A549 treated with GW870086 at 1 μM for 4 hours (cell line): ENCODE results near the gene HOMER3. TPM values are rescaled to one million over a fixed set of nuclear protein-coding genes. Genes with fewer than 3 reads are reported as not detected.

Experiments
- total RNA-seq: library from RNA; stranded (reverse); fragments of 200-300 nt; extraction: Qiagen RNA extraction; gene quantifications from 5 replicates; pipeline ENCODE4 v1.2.3, GENCODE V29; 2022; ENCODE audit warnings: low read depth

HOMER3 gene
- 24.6 to 32.7 TPM (median 28.6 TPM) in 5 replicates for total RNA-seq

GRCh38 chr19:18940769-18941627 is at the start of gene HOMER3:
Gene HOMER3, minus strand, starts transcription at chr19:18941217. Its CDS starts 2,235 bp downstream, at chr19:18938982.

DNA sequence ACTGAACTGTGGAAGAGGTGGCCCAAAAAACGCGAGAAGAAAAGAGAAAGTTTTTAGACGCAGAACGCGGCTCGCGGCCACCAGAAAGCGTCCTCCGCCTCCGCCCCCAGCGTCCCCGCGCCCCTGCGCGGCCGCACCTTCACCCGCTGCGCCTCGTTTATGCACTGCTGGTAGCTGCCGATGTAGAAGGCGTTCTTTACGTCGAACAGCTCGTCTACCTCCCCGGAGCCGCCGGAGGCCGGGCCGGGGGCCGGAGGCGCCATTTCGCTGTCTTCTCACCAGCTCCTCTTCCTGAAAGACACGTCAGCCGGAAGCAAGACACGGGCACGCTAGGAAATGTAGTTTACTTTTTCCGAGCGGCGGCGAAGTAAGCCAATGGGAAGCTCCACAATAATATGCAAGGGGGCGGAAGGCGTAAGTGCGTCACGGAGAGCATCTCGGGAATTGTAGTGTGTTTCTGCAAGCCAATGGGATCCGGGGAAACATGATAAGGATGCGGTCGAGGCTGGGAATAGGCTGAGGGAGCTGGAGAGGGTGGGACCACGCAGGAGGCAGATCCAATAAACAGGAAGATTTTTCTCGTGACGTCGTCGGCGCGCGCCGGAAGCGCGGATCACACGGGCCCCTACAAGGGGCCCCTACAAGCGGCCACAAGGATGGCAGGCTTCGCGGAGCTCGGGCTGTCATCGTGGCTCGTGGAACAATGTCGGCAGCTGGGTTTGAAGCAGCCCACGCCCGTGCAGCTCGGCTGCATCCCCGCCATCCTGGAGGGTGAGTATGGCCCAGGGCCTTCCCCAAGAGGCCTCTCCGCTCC is 21.7 kb downstream of the HOMER3 start, which contains the start of the genes COPE and DDX49:
Gene COPE, minus strand, starts transcription at position 302 of the 814 bp plus-strand sequence. Its CDS starts 39 bp downstream, at position 263.
Gene DDX49, plus strand, starts transcription at position 630 of the 814 bp plus-strand sequence. Its CDS starts 27 bp downstream, at position 657.

GRCh38 chr19:18895824-18896341 is 45.1 kb downstream of the HOMER3 start, which contains the start of gene CERS1:
Gene CERS1, minus strand, starts transcription at chr19:18896158. Its CDS starts 86 bp downstream, at chr19:18896072.

Other genes starting within 250 kb of the HOMER3 start
- gene COMP, start 149.9 kb downstream of the HOMER3 start, total RNA-seq, result 0.06 to 0.16 TPM (median 0.08 TPM) in 5 replicates
- 31.8 to 42.1 TPM (median 39.6 TPM) in 5 replicates for gene UPF1, start 109.3 kb downstream of the HOMER3 start, total RNA-seq
- gene CERS1, start 45.1 kb downstream of the HOMER3 start, total RNA-seq, result 3.2 to 5.8 TPM (median 5.0 TPM) in 5 replicates
- gene COPE, start 21.8 kb downstream of the HOMER3 start, total RNA-seq, result 132 to 176 TPM (median 157 TPM) in 5 replicates
- gene DDX49, start 21.5 kb downstream of the HOMER3 start, total RNA-seq, result 31.2 to 49.9 TPM (median 42.7 TPM) in 5 replicates
- gene SUGP2, start 92.3 kb upstream of the HOMER3 start, total RNA-seq, result 21.2 to 36.2 TPM (median 31.9 TPM) in 5 replicates
- 23.2 to 28.4 TPM (median 27.8 TPM) in 5 replicates for gene ARMC6, start 92.4 kb upstream of the HOMER3 start, total RNA-seq
- 0.47 to 0.88 TPM (median 0.73 TPM) in 5 replicates for gene SLC25A42, start 122.8 kb upstream of the HOMER3 start, total RNA-seq
- gene TMEM161A, start 197.3 kb upstream of the HOMER3 start, total RNA-seq, result 19.9 to 27.6 TPM (median 24.3 TPM) in 5 replicates
- gene MEF2B, start 229.0 kb upstream of the HOMER3 start, total RNA-seq, result 0.30 to 0.94 TPM (median 0.49 TPM) in 5 replicates